Hematopoietic multipotent progenitor cell treated with erythropoietin and hydrocortisone succinate and interleukin-3 and kit ligand, for 8 days (in vitro differentiated cells): Measurements from ENCODE around the gene EIF1AX.
"Not testable (repeated sequence)": the region's sequence is repeated elsewhere in the genome, so short reads cannot be mapped to it uniquely, and the experiment has no call there.

ENCODE experiments used
- DNase-seq: peaks from one replicate; pipeline ENCODE4 v3.0.0-alpha.2; 2015

Gene EIF1AX

GRCh38 chrX:20141281-20142220 lies at the start of gene EIF1AX:
Gene EIF1AX, minus strand, starts transcription at chrX:20141838. Its CDS starts 198 bp downstream, at chrX:20141640.
- peak; percentile 96 for DNase-seq

GRCh38 chrX:20189171-20189570 lies 47.5 kb upstream of the EIF1AX start:
- no peak for DNase-seq

- peak; percentile 16 for DNase-seq
Measured at GRCh38 chrX:20181598-20182329, 40.1 kb upstream of the EIF1AX start.

GRCh38 chrX:20177093-20177492 lies 35.5 kb upstream of the EIF1AX start:
- no peak for DNase-seq

GRCh38 chrX:20173856-20174255 lies 32.2 kb upstream of the EIF1AX start:
- DNase-seq, result no peak

- DNase-seq, result no peak
Measured at GRCh38 chrX:20173313-20173712, 31.7 kb upstream of the EIF1AX start.

GRCh38 chrX:20171887-20172286 lies 30.2 kb upstream of the EIF1AX start:
- DNase-seq, result no peak

GRCh38 chrX:20162516-20162915 lies 20.9 kb upstream of the EIF1AX start:
- not testable (repeated sequence) for DNase-seq

- DNase-seq, result no peak
Measured at GRCh38 chrX:20159797-20160385, 18.3 kb upstream of the EIF1AX start.

GRCh38 chrX:20151689-20152088 lies 10.1 kb upstream of the EIF1AX start:
- DNase-seq, result no peak

- no peak for DNase-seq
Measured at GRCh38 chrX:20149326-20149725, 7.7 kb upstream of the EIF1AX start.

- DNase-seq, result no peak
Measured at GRCh38 chrX:20147561-20147960, 5.9 kb upstream of the EIF1AX start.

GRCh38 chrX:20144491-20144890 lies 2.9 kb upstream of the EIF1AX start:
- no peak for DNase-seq

GRCh38 chrX:20143561-20143960 lies 1.9 kb upstream of the EIF1AX start:
- DNase-seq, result peak; percentile 5

GRCh38 chrX:20143111-20143510 lies 1.5 kb upstream of the EIF1AX start:
- peak; percentile 12 for DNase-seq

- no peak for DNase-seq
Measured at GRCh38 chrX:20140420-20140819, 1.2 kb downstream of the EIF1AX start.

- no peak for DNase-seq
Measured at GRCh38 chrX:20139966-20140365, 1.7 kb downstream of the EIF1AX start.

- DNase-seq, result no peak
Measured at GRCh38 chrX:20135944-20136343, 5.7 kb downstream of the EIF1AX start.

- no peak for DNase-seq
Measured at GRCh38 chrX:20132666-20133065, 9.0 kb downstream of the EIF1AX start.

- DNase-seq, result no peak
Measured at GRCh38 chrX:20130357-20130756, 11.3 kb downstream of the EIF1AX start.

- no peak for DNase-seq
Measured at GRCh38 chrX:20129547-20129946, 12.1 kb downstream of the EIF1AX start.

- peak; percentile 89 for DNase-seq
Measured at GRCh38 chrX:20128670-20129069, 13.0 kb downstream of the EIF1AX start.

- DNase-seq, result not testable (repeated sequence)
Measured at GRCh38 chrX:20127440-20127839, 14.2 kb downstream of the EIF1AX start.

- DNase-seq, result not testable (repeated sequence)
Measured at GRCh38 chrX:20126833-20127232, 14.8 kb downstream of the EIF1AX start.
